22Rv1 (cell line): ENCODE results near the gene ELOVL7.

ENCODE experiments used
- ZFX ChIP-seq: fragments of 450-650 bp; IDR thresholded peaks from 2 replicates; pipeline ENCODE4 v1.6.1; 2017; ENCODE audit warnings: antibody characterized with exemption, borderline replicate concordance
- TF ChIP-seq, protein P1 (sequence below): fragments of 450-650 bp; IDR thresholded peaks from 2 replicates; pipeline ENCODE4 v1.5.1; 2017; ENCODE audit warnings: mild to moderate bottlenecking

DNA sequence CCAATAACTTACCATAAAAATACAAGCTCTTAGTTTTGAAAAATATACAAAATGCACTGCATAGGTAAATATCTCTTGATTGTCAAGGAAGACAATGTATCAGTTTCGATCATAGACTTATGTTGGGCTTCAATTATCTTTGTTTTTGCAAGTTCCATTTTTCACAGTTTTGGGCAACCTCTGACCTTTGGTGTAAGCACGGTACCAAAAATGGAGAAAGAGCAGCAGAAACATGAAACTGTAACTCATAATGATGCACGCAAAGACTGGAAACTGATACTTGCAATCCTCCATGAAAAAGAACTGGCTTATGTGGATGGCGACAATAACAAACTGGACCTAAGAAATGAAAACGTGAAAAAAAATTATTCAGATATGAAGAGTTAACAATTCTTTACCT, 89.6 kb downstream of the ELOVL7 start:
- TF ChIP-seq, protein P1, sequence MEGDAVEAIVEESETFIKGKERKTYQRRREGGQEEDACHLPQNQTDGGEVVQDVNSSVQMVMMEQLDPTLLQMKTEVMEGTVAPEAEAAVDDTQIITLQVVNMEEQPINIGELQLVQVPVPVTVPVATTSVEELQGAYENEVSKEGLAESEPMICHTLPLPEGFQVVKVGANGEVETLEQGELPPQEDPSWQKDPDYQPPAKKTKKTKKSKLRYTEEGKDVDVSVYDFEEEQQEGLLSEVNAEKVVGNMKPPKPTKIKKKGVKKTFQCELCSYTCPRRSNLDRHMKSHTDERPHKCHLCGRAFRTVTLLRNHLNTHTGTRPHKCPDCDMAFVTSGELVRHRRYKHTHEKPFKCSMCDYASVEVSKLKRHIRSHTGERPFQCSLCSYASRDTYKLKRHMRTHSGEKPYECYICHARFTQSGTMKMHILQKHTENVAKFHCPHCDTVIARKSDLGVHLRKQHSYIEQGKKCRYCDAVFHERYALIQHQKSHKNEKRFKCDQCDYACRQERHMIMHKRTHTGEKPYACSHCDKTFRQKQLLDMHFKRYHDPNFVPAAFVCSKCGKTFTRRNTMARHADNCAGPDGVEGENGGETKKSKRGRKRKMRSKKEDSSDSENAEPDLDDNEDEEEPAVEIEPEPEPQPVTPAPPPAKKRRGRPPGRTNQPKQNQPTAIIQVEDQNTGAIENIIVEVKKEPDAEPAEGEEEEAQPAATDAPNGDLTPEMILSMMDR, result no peak
- TF ChIP-seq ZFX, result no peak
